GM23248 (cell line): Measurements from ENCODE around the gene AKAP13.

Source experiments
- EZH2 ChIP-seq: fragments of 200-600 bp; sonication (generic); IDR thresholded peaks from 2 replicates; pipeline ENCODE4 v1.6.1; 2018; ENCODE audit warnings: antibody characterized with exemption, mild to moderate bottlenecking; ENCODE audit not compliant: insufficient read depth, poor library complexity, severe bottlenecking
- EZH2phosphoT487 ChIP-seq: fragments of 200-600 bp; sonication (generic); IDR thresholded peaks from 2 replicates; pipeline ENCODE4 v1.6.1; 2018; ENCODE audit warnings: antibody characterized with exemption, moderate library complexity, mild to moderate bottlenecking, low read depth; ENCODE audit not compliant: insufficient read depth

GRCh38 chr15:85336880-85337279, 43.5 kb upstream of the AKAP13 start:
- TF ChIP-seq EZH2 (no peak), EZH2phosphoT487 (no peak)
